HepG2 (cell line): ENCODE measurements around the gene TMEM59. TPM values are rescaled to one million over a fixed set of nuclear protein-coding genes. Genes with fewer than 3 reads are reported as not detected.

Source experiments
- ATF1 ChIP-seq: IDR thresholded peaks from 2 replicates; pipeline ENCODE4 v1.6.1; 2016; ENCODE audit warnings: mild to moderate bottlenecking, control low read depth
- CCDC6 ChIP-seq: sonication (generic); formaldehyde crosslinking; IDR thresholded peaks from 2 replicates; pipeline ENCODE4 v1.8.1; 2022; ENCODE audit warnings: mild to moderate bottlenecking, missing genetic modification reagents, moderate library complexity
- ELF4 ChIP-seq: sonication (generic); formaldehyde crosslinking; IDR thresholded peaks from 2 replicates; pipeline ENCODE4 v1.5.0; 2020; ENCODE audit warnings: missing genetic modification reagents, mild to moderate bottlenecking, moderate library complexity, borderline replicate concordance
- ETV6 ChIP-seq: sonication (generic); formaldehyde crosslinking; conservative IDR thresholded peaks from 2 replicates; pipeline ENCODE4 v1.4.0; 2020; ENCODE audit warnings: missing genetic modification reagents
- GATAD1 ChIP-seq: IDR thresholded peaks from 2 replicates; pipeline ENCODE4 v1.6.1; 2016; ENCODE audit warnings: missing genetic modification reagents, missing compliant biosample characterization
- ISL2 ChIP-seq: sonication (generic); formaldehyde crosslinking; IDR thresholded peaks from 2 replicates; pipeline ENCODE4 v1.5.0; 2020; ENCODE audit warnings: missing genetic modification reagents
- KDM5A ChIP-seq: fragments of 200-600 bp; sonication (generic); IDR thresholded peaks from 2 replicates; pipeline ENCODE4 v1.7.0; 2018; ENCODE audit warnings: antibody characterized with exemption, mild to moderate bottlenecking, low read length, borderline replicate concordance
- KMT2A ChIP-seq: sonication (generic); formaldehyde crosslinking; IDR thresholded peaks from 2 replicates; pipeline ENCODE4 v1.4.0; 2020; ENCODE audit warnings: missing genetic modification reagents
- MED8 ChIP-seq: sonication (generic); formaldehyde crosslinking; IDR thresholded peaks from 2 replicates; pipeline ENCODE4 v1.8.1; 2023; ENCODE audit warnings: mild to moderate bottlenecking, missing genetic modification reagents; ENCODE audit not compliant: insufficient replicate concordance
- NCOA1 ChIP-seq: sonication (generic); formaldehyde crosslinking; IDR thresholded peaks from 2 replicates; pipeline ENCODE4 v1.9.0; 2021; ENCODE audit warnings: missing genetic modification reagents
- NFIC ChIP-seq: IDR thresholded peaks from 2 replicates; pipeline ENCODE4 v1.6.1; 2012; ENCODE audit warnings: mild to moderate bottlenecking, low read length, inconsistent platforms
- POLR2G ChIP-seq: fragments of 200-400 bp; formaldehyde crosslinking; IDR thresholded peaks from 2 replicates; pipeline ENCODE4 v1.6.1; 2018; ENCODE audit warnings: mild to moderate bottlenecking, low read depth, low read length, moderate library complexity
- SP2 ChIP-seq: sonication (generic); formaldehyde crosslinking; IDR thresholded peaks from 2 replicates; pipeline ENCODE4 v1.5.1; 2020; ENCODE audit warnings: mild to moderate bottlenecking, missing genetic modification reagents
- SRSF1 ChIP-seq: fragments of 200-400 bp; formaldehyde crosslinking; optimal IDR thresholded peaks from 2 replicates; pipeline ENCODE3; 2017; ENCODE audit warnings: mild to moderate bottlenecking, low read depth, low read length, moderate library complexity
- TBP ChIP-seq: sonication (generic); formaldehyde crosslinking; IDR thresholded peaks from 2 replicates; pipeline ENCODE4 v1.5.0; 2020; ENCODE audit warnings: missing genetic modification reagents
- THYN1 ChIP-seq: sonication (generic); formaldehyde crosslinking; IDR thresholded peaks from 2 replicates; pipeline ENCODE4 v1.8.1; 2023; ENCODE audit warnings: low read depth, mild to moderate bottlenecking, moderate library complexity, missing genetic modification reagents, borderline replicate concordance
- TOE1 ChIP-seq: sonication (generic); formaldehyde crosslinking; IDR thresholded peaks from 2 replicates; pipeline ENCODE4 v1.4.0; 2020; ENCODE audit warnings: mild to moderate bottlenecking, missing genetic modification reagents
- U2AF2 ChIP-seq: fragments of 200-400 bp; formaldehyde crosslinking; IDR thresholded peaks from 2 replicates; pipeline ENCODE4 v1.6.1; 2017; ENCODE audit warnings: low read depth, mild to moderate bottlenecking, low read length
- ZBTB1 ChIP-seq: sonication (generic); formaldehyde crosslinking; IDR thresholded peaks from 2 replicates; pipeline ENCODE4 v1.4.0; 2020; ENCODE audit warnings: missing genetic modification reagents, borderline replicate concordance
- ZBTB33 ChIP-seq: sonication (generic); formaldehyde crosslinking; IDR thresholded peaks from 2 replicates; pipeline ENCODE4 v1.4.0; 2020; ENCODE audit warnings: missing genetic modification reagents
- ZNF326 ChIP-seq: sonication (generic); formaldehyde crosslinking; IDR thresholded peaks from 2 replicates; pipeline ENCODE4 v1.4.0; 2020; ENCODE audit warnings: missing genetic modification reagents, borderline replicate concordance
- ZNF615 ChIP-seq: sonication (generic); formaldehyde crosslinking; IDR thresholded peaks from 2 replicates; pipeline ENCODE4 v1.5.0; 2020; ENCODE audit warnings: mild to moderate bottlenecking, missing genetic modification reagents, borderline replicate concordance
- ZNF850 ChIP-seq: sonication (generic); formaldehyde crosslinking; conservative IDR thresholded peaks from 2 replicates; pipeline ENCODE4 v1.9.0; 2021; ENCODE audit warnings: mild to moderate bottlenecking, missing genetic modification reagents
- polyA plus RNA-seq, 8 experiments: library from polyadenylated mRNA; depleted of rRNA in 3 of 8; stranded (reverse) in 7 of 8; unstranded in 1 of 8; fragments of >200 nt; fragmentation: Illumina TruSeq in 4 of 8; extraction: Trizol in 4 of 8; gene quantifications; 2 replicates each; pipeline versions ENCODE4 v1.2.1 to v1.2.3, GENCODE V29; 2011 to 2016; ENCODE audit warnings: low read depth in 4 of 8, missing spikeins in 1 of 8, mixed read lengths in 1 of 8; ENCODE audit not compliant: insufficient read depth in 1 of 8
- total RNA-seq, 5 experiments: library from RNA; depleted of rRNA; stranded (reverse); fragments of >200 nt; fragmentation: Illumina TruSeq; extraction: Trizol; gene quantifications; 2 replicates each; pipeline ENCODE4 v1.2.3, GENCODE V29; 2016; ENCODE audit warnings: low read depth in 1 of 5
- TF ChIP-seq, protein P1 (sequence below): sonication (generic); formaldehyde crosslinking; IDR thresholded peaks from 2 replicates; pipeline ENCODE4 v1.5.0; 2020; ENCODE audit warnings: mild to moderate bottlenecking, missing genetic modification reagents
- TF ChIP-seq, protein P2 (sequence below): sonication (generic); formaldehyde crosslinking; IDR thresholded peaks from 2 replicates; pipeline ENCODE4 v1.5.0; 2020; ENCODE audit warnings: missing genetic modification reagents
- TF ChIP-seq, protein P3 (sequence below): sonication (generic); formaldehyde crosslinking; IDR thresholded peaks from 2 replicates; pipeline ENCODE4 v1.5.0; 2020; ENCODE audit warnings: missing genetic modification reagents

TMEM59 gene
- total and polyA plus RNA-seq, 2 of the 13 experiments (the other 11 are each of a cell fraction or from before 2014, with no cell fraction given) = 147 to 363 TPM

- no peak for TF ChIP-seq THYN1 (CRISPR knock-in tag)
- no peak for TF ChIP-seq U2AF2
- no peak for TF ChIP-seq ATF1 (CRISPR knock-in tag)
- TF ChIP-seq SP2 (CRISPR knock-in tag) = no peak
- no peak for TF ChIP-seq TOE1
- no peak for TF ChIP-seq MED8
- TF ChIP-seq CCDC6 (CRISPR knock-in tag) = no peak
- no peak for TF ChIP-seq SRSF1
- peak; percentile 66; the same call in 1 of the 2 replicates for TF ChIP-seq KDM5A
- TF ChIP-seq, protein P1, sequence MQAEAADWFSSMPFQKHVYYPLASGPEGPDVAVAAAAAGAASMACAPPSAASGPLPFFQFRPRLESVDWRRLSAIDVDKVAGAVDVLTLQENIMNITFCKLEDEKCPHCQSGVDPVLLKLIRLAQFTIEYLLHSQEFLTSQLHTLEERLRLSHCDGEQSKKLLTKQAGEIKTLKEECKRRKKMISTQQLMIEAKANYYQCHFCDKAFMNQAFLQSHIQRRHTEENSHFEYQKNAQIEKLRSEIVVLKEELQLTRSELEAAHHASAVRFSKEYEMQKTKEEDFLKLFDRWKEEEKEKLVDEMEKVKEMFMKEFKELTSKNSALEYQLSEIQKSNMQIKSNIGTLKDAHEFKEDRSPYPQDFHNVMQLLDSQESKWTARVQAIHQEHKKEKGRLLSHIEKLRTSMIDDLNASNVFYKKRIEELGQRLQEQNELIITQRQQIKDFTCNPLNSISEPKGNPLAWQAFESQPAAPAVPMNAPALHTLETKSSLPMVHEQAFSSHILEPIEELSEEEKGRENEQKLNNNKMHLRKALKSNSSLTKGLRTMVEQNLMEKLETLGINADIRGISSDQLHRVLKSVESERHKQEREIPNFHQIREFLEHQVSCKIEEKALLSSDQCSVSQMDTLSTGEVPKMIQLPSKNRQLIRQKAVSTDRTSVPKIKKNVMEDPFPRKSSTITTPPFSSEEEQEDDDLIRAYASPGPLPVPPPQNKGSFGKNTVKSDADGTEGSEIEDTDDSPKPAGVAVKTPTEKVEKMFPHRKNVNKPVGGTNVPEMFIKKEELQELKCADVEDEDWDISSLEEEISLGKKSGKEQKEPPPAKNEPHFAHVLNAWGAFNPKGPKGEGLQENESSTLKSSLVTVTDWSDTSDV (CRISPR knock-in tag) = 0 out of 2 replicates have a peak, but pooled peaks have one; percentile 70
- TF ChIP-seq, protein P2, sequence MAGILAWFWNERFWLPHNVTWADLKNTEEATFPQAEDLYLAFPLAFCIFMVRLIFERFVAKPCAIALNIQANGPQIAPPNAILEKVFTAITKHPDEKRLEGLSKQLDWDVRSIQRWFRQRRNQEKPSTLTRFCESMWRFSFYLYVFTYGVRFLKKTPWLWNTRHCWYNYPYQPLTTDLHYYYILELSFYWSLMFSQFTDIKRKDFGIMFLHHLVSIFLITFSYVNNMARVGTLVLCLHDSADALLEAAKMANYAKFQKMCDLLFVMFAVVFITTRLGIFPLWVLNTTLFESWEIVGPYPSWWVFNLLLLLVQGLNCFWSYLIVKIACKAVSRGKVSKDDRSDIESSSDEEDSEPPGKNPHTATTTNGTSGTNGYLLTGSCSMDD = no peak
- no peak for TF ChIP-seq ZNF615 (CRISPR knock-in tag)
- peak; percentile 24; the same call in 1 of the 2 replicates for TF ChIP-seq POLR2G
- TF ChIP-seq ZNF850 = no peak
- TF ChIP-seq ZBTB33 (CRISPR knock-in tag) = no peak
- TF ChIP-seq, protein P3, sequence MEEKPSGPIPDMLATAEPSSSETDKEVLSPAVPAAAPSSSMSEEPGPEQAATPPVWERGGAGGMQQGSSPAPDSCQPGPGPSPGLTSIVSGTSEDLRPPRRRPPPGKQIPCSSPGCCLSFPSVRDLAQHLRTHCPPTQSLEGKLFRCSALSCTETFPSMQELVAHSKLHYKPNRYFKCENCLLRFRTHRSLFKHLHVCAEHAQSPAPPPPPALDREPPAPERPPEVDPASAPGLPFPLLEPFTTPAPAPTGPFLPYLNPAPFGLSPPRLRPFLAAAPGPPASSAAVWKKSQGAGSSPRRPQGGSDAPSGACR (CRISPR knock-in tag) = no peak
- TF ChIP-seq KMT2A = no peak
- TF ChIP-seq ZNF326 = no peak
- TF ChIP-seq TBP (CRISPR knock-in tag) = no peak
- no peak for TF ChIP-seq NCOA1 (CRISPR knock-in tag)
- peak; percentile 38; the same call in 1 of the 2 replicates for TF ChIP-seq GATAD1 (CRISPR knock-in tag)
- TF ChIP-seq NFIC = no peak
- no peak for TF ChIP-seq ISL2 (CRISPR knock-in tag)
- no peak for TF ChIP-seq ZBTB1 (CRISPR knock-in tag)
- TF ChIP-seq ETV6 (CRISPR knock-in tag) = no peak
- TF ChIP-seq ELF4 (CRISPR knock-in tag) = no peak
These were observed 522 bp downstream of the TMEM59 start (continued) for GRCh38 chr1:54052431-54052933.
